Hypothalamus (tissue), 51 donors: ENCODE measurements around the gene MMP1.
"Not testable (repeated sequence)": the region's sequence is repeated elsewhere in the genome, so short reads cannot be mapped to it uniquely, and the experiment has no call there.

Experiments
- DNase-seq, 51 donors: peaks; one replicate each; lab custom pipeline; 2025; lab: John Stamatoyannopoulos, UW

MMP1 gene

DNA sequence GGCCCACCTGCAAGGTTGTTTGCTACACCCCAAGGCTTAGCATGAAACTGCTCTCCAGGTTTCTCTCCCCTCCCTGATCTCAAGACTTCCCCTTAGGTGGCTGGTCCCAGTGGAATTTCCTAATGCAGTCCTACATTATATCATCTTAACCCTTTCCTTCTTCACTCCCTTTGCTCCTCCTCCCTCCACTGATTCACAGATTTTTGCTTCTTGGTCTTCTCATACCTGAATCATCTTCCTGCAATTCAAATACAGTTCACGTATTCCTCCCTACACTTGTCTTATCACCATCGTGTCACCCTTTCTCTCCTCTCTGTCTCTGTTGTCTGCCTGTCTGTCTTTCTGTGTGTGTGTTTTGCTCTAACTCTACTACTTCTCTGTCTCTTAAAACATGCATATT is 34.5 kb downstream of the MMP1 start:
- DNase-seq: no peak

GRCh38 chr11:102762361-102762767 is 35.6 kb downstream of the MMP1 start:
- no peak for DNase-seq

- DNase-seq: no peak
Observed at GRCh38 chr11:102761646-102762238, 36.2 kb downstream of the MMP1 start.

DNA sequence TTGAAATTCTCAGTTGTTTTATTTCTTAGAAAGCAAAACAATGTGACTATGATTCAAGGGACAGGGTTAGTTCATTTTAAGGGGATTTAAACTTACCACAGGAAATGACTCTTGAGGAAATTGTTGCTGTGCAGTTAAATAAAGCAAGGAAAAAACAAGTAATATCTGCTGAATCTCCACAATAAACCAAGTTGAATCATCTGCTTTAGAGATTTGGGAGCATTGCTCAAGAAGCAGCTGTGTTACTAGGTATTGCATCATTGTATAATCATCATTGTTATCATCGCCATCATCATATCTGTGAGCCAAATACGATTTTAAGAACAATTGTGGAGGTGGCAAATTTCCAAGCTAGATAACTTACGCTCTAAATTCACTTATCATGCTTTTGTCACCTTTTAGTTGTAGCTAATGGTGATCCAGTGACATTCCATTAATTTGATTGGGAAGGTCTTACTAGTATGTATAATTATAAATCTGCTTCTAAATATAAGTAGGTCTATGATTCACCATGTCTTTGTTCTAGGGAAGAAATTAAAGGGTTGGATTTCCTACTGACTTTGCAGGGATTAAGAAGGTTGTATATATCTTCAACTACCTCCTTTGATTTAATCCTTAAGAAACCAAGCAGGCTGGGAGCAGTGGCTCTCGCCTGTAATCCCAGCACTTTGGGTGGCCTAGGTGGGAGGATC is 37.5 kb downstream of the MMP1 start:
- DNase-seq: peak in 1 of 51 donors; percentile 9

DNA sequence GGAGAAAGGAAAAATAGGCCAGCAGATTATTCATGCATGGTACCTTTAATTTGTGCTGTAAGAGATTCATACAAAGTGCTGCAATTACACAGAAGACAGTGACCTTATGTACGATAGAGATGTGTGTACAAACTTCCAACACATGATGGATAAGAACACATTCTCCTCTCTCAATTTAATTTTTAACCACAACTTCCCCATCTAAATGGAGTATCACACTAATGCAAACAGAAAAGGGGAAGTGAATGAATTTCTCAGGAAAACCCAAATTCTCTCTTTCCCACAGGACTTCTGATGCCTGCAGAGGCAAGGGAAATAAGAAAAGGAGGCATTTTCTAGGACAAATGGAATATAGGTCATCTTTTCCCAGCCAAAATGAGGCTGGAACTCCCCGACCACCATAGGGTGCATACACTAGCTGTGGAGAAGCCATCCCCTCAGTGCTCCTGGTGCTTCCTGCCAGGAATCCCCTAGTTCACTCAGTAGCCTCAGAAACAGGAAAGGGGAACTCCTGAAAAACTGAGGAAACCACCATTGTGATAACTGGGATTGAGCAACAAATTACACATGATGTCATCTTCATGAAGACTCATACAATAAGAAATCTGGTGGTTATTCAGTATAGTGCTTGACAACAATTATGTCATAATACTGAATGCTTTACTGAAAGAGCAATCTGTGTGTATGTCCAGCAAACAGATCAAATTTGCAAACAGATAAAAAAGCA is 40.0 kb downstream of the MMP1 start:
- DNase-seq: no peak

- no peak for DNase-seq
Observed at GRCh38 chr11:102753267-102753666, 44.7 kb downstream of the MMP1 start.

GRCh38 chr11:102751673-102752072 is 46.3 kb downstream of the MMP1 start:
- DNase-seq: no peak

DNA sequence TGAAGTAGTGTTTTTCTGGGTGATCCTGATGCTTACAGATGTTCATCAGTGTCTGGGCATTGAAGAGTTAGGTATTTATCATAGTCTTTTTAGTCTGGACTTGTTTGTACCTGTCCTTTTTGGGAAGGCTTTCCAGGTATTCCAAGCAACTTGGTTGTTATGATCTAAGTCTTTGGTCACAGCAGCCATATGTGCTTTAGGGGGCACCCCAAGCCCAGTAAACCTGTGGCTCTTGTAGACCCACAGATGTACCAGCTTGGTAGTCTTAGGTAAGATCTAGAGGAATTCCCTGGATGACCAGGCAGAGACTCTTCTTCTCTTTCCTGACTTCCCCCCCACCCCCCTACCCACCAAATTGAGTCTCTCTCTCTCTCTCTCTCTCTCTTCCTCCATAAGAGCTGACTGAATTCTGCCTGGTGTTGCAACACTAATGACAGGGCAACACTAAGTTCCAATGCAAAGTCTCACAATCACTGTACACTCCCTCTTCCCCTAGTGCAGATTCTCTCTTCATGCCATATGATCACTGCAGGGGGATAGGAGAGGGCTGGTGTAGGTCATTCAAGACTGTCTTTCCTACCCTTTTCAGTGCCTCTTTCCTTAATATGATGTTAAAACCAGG is 48.7 kb downstream of the MMP1 start:
- no peak for DNase-seq

- DNase-seq: not testable (repeated sequence)
Observed at GRCh38 chr11:102746746-102747578, 51.0 kb downstream of the MMP1 start.
